Left renal cortex interstitium (tissue), 4 donors: ENCODE measurements around the gene EMILIN1. TPM values are rescaled to one million over a fixed set of nuclear protein-coding genes. Genes with fewer than 3 reads are reported as not detected.
"Not testable (repeated sequence)": the region's sequence is repeated elsewhere in the genome, so short reads cannot be mapped to it uniquely, and the experiment has no call there.

Experiments
- DNase-seq, 4 donors: peaks; one replicate each; pipeline ENCODE4 v3.0.0-alpha.2; 2013; ENCODE audit warnings: low read depth in 4 of 4, low spot score in 2 of 4, missing footprints in 1 of 4
- polyA plus RNA-seq, 4 donors: library from polyadenylated mRNA; unstranded; fragments of 120-200 nt; gene quantifications; one replicate each; pipeline ENCODE4 v1.2.1, GENCODE V29; 2013; ENCODE audit not compliant: insufficient read length in 4 of 4

The EMILIN1 gene
- polyA plus RNA-seq, 4 donors: 75.5 to 182 (median 99.1) TPM

GRCh38 chr2:27092696-27093429, 14.4 kb downstream of the EMILIN1 start:
- DNase-seq: no peak

DNA sequence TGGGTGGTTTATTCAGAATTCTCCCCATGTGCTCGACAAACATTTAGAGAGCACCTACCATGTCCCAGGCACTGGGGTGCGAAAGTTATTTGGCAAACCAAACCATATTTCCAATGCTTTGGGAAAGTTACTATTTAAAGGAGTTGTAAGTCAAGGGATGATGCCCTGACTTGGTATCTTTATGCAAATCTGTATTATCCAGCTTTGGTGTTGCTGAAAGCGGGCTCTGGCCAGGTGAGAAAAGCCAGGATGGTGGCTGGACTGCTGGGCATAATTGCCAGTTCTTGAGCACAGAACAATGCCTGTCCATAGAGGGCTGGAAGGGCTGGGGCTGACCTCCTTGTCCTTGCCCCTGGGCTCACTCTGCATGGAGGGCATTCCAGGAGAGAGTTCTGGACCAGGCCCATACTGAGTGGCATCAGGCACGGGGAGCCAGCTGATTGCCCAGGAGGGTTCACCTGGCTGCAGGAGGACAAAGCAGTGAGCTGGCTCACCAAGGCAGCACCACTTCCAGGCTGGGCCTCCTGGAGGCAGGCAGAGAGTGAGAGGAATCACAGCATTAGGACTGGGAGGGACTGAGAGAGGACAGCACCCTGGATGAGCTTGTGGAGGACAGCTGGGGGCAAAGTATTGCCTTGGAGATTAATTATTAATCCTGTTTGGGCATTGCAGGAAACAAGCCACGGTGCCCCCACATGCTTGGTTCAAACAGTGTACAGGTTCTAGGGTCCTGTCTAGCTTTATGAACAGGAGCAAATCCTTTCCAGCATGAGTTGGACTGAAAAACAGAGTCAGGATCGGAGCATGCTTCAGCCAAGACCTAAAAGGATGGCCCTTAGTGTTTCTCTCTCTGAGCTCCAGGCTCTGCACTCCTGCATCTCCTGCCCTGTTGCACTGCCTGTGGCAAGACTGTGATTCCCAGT, 15.3 kb downstream of the EMILIN1 start:
- DNase-seq: no peak

- no peak for DNase-seq
Observed at GRCh38 chr2:27094353-27094984, 16.1 kb downstream of the EMILIN1 start.

DNA sequence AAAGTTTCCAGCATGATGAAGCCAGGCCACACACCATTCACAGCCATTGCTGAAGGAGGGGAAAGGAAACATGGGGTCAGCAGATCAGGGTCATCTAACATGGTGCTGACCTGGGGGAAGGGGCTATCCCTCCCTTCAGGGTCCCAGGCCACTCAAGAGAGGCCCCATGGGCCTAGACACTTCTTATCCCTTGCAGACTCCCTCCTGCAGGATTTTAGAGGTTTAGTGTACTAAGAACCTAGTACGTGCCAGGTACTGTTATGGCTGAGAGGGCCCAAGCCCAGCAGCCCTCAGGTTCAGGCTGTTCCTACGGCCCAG, 17.0 kb downstream of the EMILIN1 start:
- DNase-seq: no peak

- DNase-seq: no peak
Observed at GRCh38 chr2:27095745-27096651, 17.6 kb downstream of the EMILIN1 start.

DNA sequence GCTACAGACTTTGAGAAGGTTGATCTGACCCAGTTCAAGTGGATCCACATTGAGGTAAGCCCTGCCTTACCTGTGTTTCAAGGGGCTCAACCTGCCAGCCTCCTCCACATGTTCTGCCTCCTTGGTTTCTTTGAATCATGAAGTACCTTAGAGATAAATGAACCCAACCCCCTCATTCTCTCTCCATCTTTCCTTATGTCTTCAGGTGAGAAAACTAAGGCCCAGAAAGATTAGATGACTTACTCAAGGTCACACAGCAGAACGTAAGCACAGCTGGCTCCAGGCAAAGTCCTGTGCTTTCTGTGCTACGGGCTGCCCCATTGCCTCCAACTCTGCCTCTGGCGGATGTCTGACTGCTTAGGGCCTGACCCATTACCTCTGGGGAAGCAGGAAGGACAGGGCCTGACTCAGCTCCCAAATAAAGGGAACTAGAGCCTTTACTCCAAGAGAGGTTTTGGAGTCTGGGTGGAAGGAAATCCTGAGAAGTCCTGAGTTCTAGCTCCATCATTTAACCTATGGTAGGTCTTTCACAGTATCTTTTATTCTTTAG, 18.4 kb downstream of the EMILIN1 start:
- DNase-seq: no peak

GRCh38 chr2:27097341-27097740, 18.9 kb downstream of the EMILIN1 start:
- no peak for DNase-seq

DNA sequence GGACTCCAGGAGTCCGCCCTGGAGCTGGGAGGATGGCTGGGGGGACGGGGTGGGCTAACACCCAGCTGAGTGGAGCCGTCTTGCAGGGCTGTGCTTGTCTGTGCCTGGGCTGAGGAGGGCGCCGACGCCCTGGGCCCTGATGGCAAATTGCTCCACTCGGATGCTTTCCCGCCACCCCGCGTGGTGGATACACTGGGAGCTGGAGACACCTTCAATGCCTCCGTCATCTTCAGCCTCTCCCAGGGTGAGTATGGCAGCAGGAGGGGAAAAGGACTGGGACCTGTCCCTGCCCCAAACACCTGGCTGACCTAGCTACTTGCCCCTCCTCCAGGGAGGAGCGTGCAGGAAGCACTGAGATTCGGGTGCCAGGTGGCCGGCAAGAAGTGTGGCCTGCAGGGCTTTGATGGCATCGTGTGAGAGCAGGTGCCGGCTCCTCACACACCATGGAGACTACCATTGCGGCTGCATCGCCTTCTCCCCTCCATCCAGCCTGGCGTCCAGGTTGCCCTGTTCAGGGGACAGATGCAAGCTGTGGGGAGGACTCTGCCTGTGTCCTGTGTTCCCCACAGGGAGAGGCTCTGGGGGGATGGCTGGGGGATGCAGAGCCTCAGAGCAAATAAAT, 21.0 kb downstream of the EMILIN1 start:
- no peak for DNase-seq

DNA sequence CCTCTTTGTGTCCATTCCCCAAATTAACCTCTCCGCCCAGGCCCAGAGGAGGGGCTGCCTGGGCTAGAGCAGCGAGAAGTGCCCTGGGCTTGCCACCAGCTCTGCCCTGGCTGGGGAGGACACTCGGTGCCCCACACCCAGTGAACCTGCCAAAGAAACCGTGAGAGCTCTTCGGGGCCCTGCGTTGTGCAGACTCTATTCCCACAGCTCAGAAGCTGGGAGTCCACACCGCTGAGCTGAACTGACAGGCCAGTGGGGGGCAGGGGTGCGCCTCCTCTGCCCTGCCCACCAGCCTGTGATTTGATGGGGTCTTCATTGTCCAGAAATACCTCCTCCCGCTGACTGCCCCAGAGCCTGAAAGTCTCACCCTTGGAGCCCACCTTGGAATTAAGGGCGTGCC, 21.6 kb downstream of the EMILIN1 start:
- DNase-seq: no peak

GRCh38 chr2:27102329-27102728, 23.9 kb downstream of the EMILIN1 start:
- DNase-seq: no peak

- DNase-seq: no peak
Observed at GRCh38 chr2:27105981-27106380, 27.6 kb downstream of the EMILIN1 start.

- DNase-seq: no peak
Observed at GRCh38 chr2:27108221-27108620, 29.8 kb downstream of the EMILIN1 start.

DNA sequence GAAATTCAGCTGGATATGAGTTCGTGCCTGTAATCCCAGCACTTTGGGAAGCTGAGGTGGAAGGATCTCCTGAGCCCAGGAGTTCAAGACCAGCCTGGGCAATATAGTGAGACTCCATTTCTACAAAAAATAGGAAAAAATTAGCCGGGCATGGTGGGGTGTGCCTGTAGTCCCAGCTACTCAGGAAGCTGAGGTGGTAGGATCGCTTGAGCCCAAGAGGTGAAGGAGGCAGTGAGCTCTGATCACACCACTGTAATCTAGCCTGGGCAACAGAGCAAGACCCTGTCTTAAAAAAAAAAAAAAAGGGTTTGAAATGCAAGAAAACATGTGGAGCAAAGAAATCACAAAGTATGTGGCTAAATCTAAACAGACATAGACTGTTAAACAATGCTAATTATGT, 30.7 kb downstream of the EMILIN1 start:
- DNase-seq: no peak

DNA sequence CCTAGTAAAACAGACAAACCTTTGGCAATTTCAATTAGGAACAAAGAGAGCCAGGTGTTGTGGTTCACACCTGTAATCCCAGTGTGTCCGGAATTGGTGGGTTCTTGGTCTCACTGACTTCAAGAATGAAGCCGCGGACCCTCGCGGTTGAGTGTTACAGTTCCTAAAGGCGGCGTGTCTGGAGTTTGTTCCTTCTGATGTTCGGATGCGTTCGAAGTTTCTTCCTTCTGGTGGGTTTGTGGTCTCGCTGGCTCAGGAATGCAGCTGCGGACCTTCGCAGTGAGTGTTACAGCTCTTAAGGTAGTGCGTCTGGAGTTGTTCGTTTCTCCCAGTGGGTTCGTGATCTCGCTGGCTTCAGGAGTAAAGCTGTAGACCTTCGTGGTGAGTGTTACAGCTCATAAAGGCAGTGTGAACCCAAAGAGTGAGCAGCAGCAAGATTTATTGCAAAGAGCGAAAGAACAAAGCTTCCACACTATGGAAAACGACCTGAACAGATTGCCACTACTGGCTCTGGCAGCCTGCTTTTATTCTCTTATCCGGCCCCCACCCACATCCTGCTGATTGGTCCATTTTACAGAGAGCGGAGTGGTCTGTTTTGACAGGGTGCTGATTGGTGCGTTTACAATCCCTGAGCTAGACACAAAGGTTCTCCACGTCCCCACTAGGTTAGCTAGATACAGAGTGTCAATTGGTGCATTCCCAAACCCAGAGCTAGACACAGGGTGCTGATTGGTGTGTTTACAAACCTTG, 32.4 kb downstream of the EMILIN1 start:
- DNase-seq: not testable (repeated sequence)

DNA sequence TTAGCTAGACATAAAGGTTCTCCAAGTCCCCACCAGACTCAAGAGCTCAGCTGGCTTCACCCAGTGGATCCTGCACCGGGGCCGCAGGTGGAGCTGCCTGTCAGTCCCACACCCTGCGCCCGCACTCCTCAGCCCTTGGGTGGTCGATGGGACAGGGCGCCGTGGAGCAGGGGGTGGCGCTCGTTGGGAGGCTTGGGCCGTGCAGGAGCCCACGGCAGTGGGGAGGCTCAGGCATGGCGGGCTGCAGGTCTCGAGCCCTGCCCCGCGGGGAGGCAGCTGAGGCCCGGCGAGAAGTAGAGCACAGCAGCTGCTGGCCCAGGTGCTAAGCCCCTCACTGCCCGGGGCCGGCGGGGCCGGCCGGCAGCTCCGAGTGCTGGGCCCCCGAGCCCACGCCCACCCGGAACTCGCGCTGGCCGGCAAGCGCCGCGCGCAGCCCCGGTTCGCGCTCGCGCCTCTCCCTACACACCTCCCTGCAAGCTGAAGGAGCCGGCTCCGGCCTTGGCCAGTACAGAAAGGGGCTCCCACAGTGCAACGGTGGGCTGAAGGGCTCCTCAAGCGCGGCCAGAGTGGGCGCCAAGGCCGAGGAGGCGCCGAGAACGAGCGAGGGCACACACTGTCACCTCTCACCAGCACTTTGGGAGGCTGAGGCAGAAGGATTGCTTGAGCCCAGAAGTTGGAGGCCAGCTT, 33.1 kb downstream of the EMILIN1 start:
- DNase-seq: not testable (repeated sequence)

DNA sequence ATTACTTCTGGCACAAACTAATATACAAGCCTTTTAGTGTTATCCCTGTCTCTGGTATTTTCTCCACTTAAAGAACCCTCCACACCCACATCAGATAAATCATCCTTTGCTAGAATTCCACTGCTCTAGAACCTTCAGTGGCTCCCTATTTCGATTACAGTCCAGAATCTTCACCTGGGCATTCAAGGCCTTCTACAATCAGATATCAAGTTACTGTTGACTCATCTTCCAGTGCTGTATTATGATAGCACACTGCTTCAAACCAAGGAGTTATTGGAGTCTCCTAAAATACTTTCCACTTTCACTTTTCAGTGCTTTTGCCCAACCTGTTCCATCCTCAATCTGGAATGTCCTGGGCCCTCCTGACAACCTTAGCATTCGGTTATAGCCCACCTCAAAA, 37.1 kb downstream of the EMILIN1 start:
- DNase-seq: no peak

DNA sequence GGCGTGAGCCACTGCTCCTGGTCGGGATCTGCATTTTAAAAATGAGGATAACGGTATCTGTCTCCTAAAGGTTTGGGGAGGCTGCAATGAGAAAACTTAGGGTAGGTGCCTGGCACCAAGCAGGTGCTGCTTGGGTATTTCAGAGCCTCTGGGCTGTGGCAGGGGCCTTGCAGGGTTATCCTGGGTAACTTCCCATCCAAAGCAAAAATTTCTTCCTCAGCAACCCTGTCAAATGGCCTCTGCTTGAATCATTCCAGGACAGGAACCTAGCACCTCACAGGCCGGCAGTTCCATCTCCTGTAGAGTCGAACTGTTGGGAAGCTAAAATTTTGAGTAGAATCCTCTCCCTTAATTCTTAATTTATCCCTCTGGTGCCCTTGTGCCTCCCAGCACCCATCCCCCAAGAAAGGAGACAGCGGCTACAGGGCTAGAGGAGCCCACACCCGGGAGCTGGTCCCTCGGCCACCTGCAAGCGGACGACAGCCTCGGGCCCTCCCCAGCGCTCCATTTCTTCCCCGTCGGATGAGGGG, 39.6 kb downstream of the EMILIN1 start:
- DNase-seq: no peak
